Adrenal gland (tissue), 5 donors: ENCODE results near the gene ATF6.

Source experiments
- CTCF ChIP-seq, 6 experiments: fragments of 450-650 bp in 4 of 6; fragments of 200-600 bp in 2 of 6; sonication (generic) in 1 of 6; IDR thresholded peaks; 1 replicate in 5 of 6; 2 replicates in 1 of 6; pipeline versions ENCODE4 v1.5.1 to v1.8.0; 2016 to 2021; ENCODE audit warnings: antibody characterized with exemption in 6 of 6, mild to moderate bottlenecking in 2 of 6, moderate library complexity in 1 of 6
- POLR2A ChIP-seq, 2 donors: fragments of 450-650 bp; IDR thresholded peaks; one replicate each; pipeline ENCODE4 v1.6.1; 2017; ENCODE audit warnings: antibody characterized with exemption in 2 of 2, mild to moderate bottlenecking in 2 of 2, moderate library complexity in 1 of 2
- donor health status: DM: no; HTN: no; CAD: no.

- TF ChIP-seq POLR2A (IDR thresholded peaks at IDR 0.05) (no peak), CTCF (IDR thresholded peaks at IDR 0.05) (no peak)
Measured at GRCh38 chr1:161739865-161740566, 26.1 kb upstream of the ATF6 start.
